ENCODE results near the gene TOP2B. TPM values are rescaled to one million over a fixed set of nuclear protein-coding genes. Genes with fewer than 3 reads are reported as not detected.

TOP2B gene
- total and polyA plus RNA-seq, 4 donors: 13.5 to 52.9 (median 34.5) TPM

DNA sequence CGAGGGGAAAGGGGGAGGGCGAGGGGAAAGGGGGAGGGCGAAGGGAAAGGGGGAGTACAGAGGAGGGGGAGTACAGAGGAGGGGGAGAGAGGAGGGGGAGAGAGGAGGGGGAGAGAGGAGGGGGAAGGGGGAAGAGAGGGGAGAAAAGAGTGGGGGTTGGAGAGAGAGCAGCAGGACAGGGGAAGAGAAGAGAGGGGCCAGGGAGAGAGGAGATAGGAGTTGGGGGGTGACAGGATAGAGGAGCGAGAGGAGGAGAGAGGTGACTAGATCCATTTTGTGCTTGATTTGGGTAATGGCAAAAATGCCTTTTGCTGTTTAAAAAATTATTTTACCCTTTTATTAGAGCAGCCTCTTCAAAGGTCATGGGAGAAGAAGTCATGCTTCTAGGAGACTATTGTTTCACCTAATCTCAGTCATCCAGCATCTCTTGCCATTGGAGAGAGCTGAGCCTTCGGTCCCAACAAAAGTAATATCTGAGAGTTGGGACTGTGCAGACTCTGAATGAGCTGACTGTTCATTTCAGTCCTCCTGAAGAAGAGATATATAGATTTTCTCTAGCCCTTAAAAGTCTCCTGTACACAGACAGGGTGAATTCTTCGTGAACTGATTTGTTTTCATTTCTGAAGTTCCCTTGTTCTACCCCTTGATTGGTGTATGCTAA, 15.1 kb upstream of the TOP2B start (continued):
- no peak for TF ChIP-seq CTCF (IDR thresholded peaks at IDR 0.05; ENCODE audit: low read depth, low read length, missing input control)
- TF ChIP-seq SP1 (IDR thresholded peaks at IDR 0.05): no peak

- Histone ChIP-seq H3K27me3 (ENCODE audit: control insufficient read depth in 4 of 4, insufficient read depth in 4 of 4, low read length in 3 of 4) (no peaks in the 10 kb centered on the region), H3K36me3 (ENCODE audit: control insufficient read depth in 4 of 4, insufficient read depth in 3 of 4, low read depth in 1 of 4, low read length in 3 of 4) (no peaks in the 10 kb centered on the region), H3K4me3 (ENCODE audit: low read depth in 1 of 3, low read length in 3 of 3) (no peak overlapping the region), H3K27ac (ENCODE audit: low read depth in 1 of 2, low read length in 2 of 2) (no peak overlapping the region), H3K9me3 (ENCODE audit: control insufficient read depth in 4 of 4, low read length in 3 of 4) (no peaks in the 10 kb centered on the region), H3K9ac (ENCODE audit: low read depth in 1 of 2, low read length in 2 of 2) (no peak overlapping the region), H3K4me1 (ENCODE audit: control insufficient read depth in 4 of 4, insufficient read depth in 4 of 4, low read length in 3 of 4) (no peaks in the 10 kb centered on the region)
- WGBS: 90% methylated on average over 2 of the region's 2 CpGs
- TF ChIP-seq JUND (IDR thresholded peaks at IDR 0.05) (no peak), RAD21 (IDR thresholded peaks at IDR 0.05) (no peak), NR2F2 (IDR thresholded peaks at IDR 0.05) (no peak), EGR1 (IDR thresholded peaks at IDR 0.05; ENCODE audit: low read depth in 2 of 2) (no peak)
- DNase-seq (ENCODE audit: low spot score): no peak
Observed at GRCh38 chr3:25679166-25679565, 14.5 kb upstream of the TOP2B start.

- no peaks in the 10 kb centered on the region for H3K27me3 ChIP-seq (ENCODE audit: control insufficient read depth in 4 of 4, insufficient read depth in 4 of 4, low read length in 3 of 4)
- no peak for DNase-seq (ENCODE audit: low spot score)
- TF ChIP-seq NR2F2 (IDR thresholded peaks at IDR 0.05) (no peak), EGR1 (IDR thresholded peaks at IDR 0.05; ENCODE audit: low read depth in 2 of 2) (no peak), HNF4G (IDR thresholded peaks at IDR 0.05) (no peak), JUND (IDR thresholded peaks at IDR 0.05) (no peak)
- TF ChIP-seq, protein P1, sequence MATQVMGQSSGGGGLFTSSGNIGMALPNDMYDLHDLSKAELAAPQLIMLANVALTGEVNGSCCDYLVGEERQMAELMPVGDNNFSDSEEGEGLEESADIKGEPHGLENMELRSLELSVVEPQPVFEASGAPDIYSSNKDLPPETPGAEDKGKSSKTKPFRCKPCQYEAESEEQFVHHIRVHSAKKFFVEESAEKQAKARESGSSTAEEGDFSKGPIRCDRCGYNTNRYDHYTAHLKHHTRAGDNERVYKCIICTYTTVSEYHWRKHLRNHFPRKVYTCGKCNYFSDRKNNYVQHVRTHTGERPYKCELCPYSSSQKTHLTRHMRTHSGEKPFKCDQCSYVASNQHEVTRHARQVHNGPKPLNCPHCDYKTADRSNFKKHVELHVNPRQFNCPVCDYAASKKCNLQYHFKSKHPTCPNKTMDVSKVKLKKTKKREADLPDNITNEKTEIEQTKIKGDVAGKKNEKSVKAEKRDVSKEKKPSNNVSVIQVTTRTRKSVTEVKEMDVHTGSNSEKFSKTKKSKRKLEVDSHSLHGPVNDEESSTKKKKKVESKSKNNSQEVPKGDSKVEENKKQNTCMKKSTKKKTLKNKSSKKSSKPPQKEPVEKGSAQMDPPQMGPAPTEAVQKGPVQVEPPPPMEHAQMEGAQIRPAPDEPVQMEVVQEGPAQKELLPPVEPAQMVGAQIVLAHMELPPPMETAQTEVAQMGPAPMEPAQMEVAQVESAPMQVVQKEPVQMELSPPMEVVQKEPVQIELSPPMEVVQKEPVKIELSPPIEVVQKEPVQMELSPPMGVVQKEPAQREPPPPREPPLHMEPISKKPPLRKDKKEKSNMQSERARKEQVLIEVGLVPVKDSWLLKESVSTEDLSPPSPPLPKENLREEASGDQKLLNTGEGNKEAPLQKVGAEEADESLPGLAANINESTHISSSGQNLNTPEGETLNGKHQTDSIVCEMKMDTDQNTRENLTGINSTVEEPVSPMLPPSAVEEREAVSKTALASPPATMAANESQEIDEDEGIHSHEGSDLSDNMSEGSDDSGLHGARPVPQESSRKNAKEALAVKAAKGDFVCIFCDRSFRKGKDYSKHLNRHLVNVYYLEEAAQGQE (IDR thresholded peaks at IDR 0.05): no peak
- H3K27ac ChIP-seq (ENCODE audit: low read depth in 1 of 2, low read length in 2 of 2): no peak overlapping the region
- H3K9me3 ChIP-seq (ENCODE audit: control insufficient read depth in 4 of 4, low read length in 3 of 4): peaks cover 0 to 1% (median 0%) of the 10 kb centered on the region in 4 donors
- no peak overlapping the region for H3K9ac ChIP-seq (ENCODE audit: low read depth in 1 of 2, low read length in 2 of 2)
- H3K4me3 ChIP-seq (ENCODE audit: low read depth in 1 of 3, low read length in 3 of 3): no peak overlapping the region
- H3K36me3 ChIP-seq (ENCODE audit: control insufficient read depth in 4 of 4, insufficient read depth in 3 of 4, low read depth in 1 of 4, low read length in 3 of 4): no peaks in the 10 kb centered on the region
- no peaks in the 10 kb centered on the region for H3K4me1 ChIP-seq (ENCODE audit: control insufficient read depth in 4 of 4, insufficient read depth in 4 of 4, low read length in 3 of 4)
Observed at GRCh38 chr3:25678581-25678980, 13.9 kb upstream of the TOP2B start.

GRCh38 chr3:25677121-25677520, 12.4 kb upstream of the TOP2B start:
- H3K27ac ChIP-seq (ENCODE audit: low read depth in 1 of 2, low read length in 2 of 2): no peak overlapping the region
- TF ChIP-seq RXRA (IDR thresholded peaks at IDR 0.05) (no peak), HNF4A (conservative IDR thresholded peaks at IDR 0.05) (no peak), YY1 (IDR thresholded peaks at IDR 0.05) (no peak), CTCF (IDR thresholded peaks at IDR 0.05; ENCODE audit: low read depth, low read length, missing input control) (no peak), EGR1 (IDR thresholded peaks at IDR 0.05; ENCODE audit: low read depth in 2 of 2) (no peak), JUND (IDR thresholded peaks at IDR 0.05) (no peak), HNF4G (IDR thresholded peaks at IDR 0.05) (no peak), TAF1 (conservative IDR thresholded peaks at IDR 0.05) (no peak), ATF3 (IDR thresholded peaks at IDR 0.05) (no peak), RAD21 (IDR thresholded peaks at IDR 0.05) (no peak)
- TF ChIP-seq, protein P1 (IDR thresholded peaks at IDR 0.05): no peak
- DNase-seq (ENCODE audit: low spot score): no peak
- 68% methylated on average over 2 of the region's 2 CpGs for WGBS
- peaks cover 0 to 2% (median 0%) of the 10 kb centered on the region in 4 donors for H3K9me3 ChIP-seq (ENCODE audit: control insufficient read depth in 4 of 4, low read length in 3 of 4)
- H3K27me3 ChIP-seq (ENCODE audit: control insufficient read depth in 4 of 4, insufficient read depth in 4 of 4, low read length in 3 of 4): no peaks in the 10 kb centered on the region
- H3K4me1 ChIP-seq (ENCODE audit: control insufficient read depth in 4 of 4, insufficient read depth in 4 of 4, low read length in 3 of 4): no peaks in the 10 kb centered on the region
- no peaks in the 10 kb centered on the region for H3K36me3 ChIP-seq (ENCODE audit: control insufficient read depth in 4 of 4, insufficient read depth in 3 of 4, low read depth in 1 of 4, low read length in 3 of 4)
- H3K9ac ChIP-seq (ENCODE audit: low read depth in 1 of 2, low read length in 2 of 2): no peak overlapping the region
- H3K4me3 ChIP-seq (ENCODE audit: low read depth in 1 of 3, low read length in 3 of 3): no peak overlapping the region
